ENCODE measurements around the gene COX15. TPM values are rescaled to one million over a fixed set of nuclear protein-coding genes. Genes with fewer than 3 reads are reported as not detected.
"Not testable (repeated sequence)": the region's sequence is repeated elsewhere in the genome, so short reads cannot be mapped to it uniquely, and the experiment has no call there.

COX15 gene
- total RNA-seq, 4 donors from 2014 or later: 26.6 to 33.8 (median 32.9) TPM

DNA sequence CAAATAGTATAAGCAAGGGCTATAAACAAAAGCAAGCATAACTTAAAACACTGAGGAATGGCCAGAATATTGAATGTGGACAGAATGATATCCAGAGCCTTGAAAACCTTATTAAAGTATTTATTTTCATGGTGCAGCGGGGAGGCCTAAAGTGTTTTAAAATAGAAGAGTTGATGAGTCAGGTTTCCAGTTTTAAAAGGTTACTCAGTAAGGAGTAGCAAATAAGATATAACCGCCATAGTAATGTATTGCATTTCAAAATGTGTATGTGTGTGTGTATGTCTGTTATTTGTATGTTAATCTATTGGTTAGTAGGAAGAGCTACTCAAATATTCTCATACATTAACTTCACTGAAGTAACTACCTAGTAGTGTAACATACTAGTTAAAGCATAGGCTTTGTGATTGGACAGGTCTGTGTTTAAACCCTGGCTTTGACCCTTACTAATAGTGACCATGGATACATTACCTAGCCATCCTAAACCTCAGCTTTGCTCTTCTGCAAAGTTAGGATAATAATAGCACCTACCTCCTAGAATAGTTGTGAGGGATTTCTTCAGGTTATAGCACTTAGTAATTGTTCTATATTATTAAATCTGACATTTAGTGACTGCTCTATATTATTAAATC is 17.0 kb upstream of the COX15 start:
- H3K27ac ChIP-seq: no peak overlapping the region
- no peak for DNase-seq
- TF ChIP-seq, protein P1, sequence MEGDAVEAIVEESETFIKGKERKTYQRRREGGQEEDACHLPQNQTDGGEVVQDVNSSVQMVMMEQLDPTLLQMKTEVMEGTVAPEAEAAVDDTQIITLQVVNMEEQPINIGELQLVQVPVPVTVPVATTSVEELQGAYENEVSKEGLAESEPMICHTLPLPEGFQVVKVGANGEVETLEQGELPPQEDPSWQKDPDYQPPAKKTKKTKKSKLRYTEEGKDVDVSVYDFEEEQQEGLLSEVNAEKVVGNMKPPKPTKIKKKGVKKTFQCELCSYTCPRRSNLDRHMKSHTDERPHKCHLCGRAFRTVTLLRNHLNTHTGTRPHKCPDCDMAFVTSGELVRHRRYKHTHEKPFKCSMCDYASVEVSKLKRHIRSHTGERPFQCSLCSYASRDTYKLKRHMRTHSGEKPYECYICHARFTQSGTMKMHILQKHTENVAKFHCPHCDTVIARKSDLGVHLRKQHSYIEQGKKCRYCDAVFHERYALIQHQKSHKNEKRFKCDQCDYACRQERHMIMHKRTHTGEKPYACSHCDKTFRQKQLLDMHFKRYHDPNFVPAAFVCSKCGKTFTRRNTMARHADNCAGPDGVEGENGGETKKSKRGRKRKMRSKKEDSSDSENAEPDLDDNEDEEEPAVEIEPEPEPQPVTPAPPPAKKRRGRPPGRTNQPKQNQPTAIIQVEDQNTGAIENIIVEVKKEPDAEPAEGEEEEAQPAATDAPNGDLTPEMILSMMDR (IDR thresholded peaks at IDR 0.05): no peak
- TF ChIP-seq POLR2A (IDR thresholded peaks at IDR 0.05): no peak
- H3K36me3 ChIP-seq: peaks cover 0 to 85% (median 0%) of the 10 kb centered on the region in 3 donors
- H3K27me3 ChIP-seq: no peaks in the 10 kb centered on the region
- H3K4me1 ChIP-seq: no peaks in the 10 kb centered on the region
- H3K9me3 ChIP-seq: no peaks in the 10 kb centered on the region
- no peak overlapping the region for H3K4me3 ChIP-seq

GRCh38 chr10:99746166-99746565 is 14.2 kb upstream of the COX15 start:
- H3K36me3 ChIP-seq: peaks cover 0 to 88% (median 0%) of the 10 kb centered on the region in 3 donors
- not testable (repeated sequence) for H3K4me3 ChIP-seq, DNase-seq

DNA sequence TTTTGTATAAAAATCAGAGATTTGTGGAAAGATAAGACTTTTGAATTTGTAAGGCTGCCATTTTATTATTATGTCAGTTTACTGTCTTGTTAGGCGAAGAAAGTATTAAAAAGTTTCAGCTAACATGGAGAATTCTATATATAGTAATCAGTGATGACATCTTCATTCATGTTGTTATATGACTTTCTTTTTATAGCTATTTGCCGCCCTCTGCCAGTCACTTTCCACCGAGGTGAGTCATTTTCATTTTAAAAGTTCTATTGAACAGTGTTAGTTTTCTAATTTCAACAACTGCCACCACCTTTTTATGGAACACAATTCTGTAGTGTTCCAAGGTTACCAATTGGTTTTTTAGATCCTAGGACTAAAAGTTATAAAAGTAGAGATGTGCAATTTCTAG is 11.9 kb upstream of the COX15 start:
- H3K4me1 ChIP-seq: no peaks in the 10 kb centered on the region
- no peak for TF ChIP-seq POLR2A (IDR thresholded peaks at IDR 0.05)
- H3K9me3 ChIP-seq: peaks cover 0 to 14% (median 1%) of the 10 kb centered on the region in 4 donors
- DNase-seq: no peak
- no peak overlapping the region for H3K4me3 ChIP-seq
- no peaks in the 10 kb centered on the region for H3K27me3 ChIP-seq
- H3K36me3 ChIP-seq: peaks cover 0 to 97% (median 0%) of the 10 kb centered on the region in 3 donors
- no peak overlapping the region for H3K27ac ChIP-seq

More at GRCh38 chr10:99746166-99746565, 14.2 kb upstream of the COX15 start:
- not testable (repeated sequence) for H3K9me3 ChIP-seq, H3K4me1 ChIP-seq, H3K27ac ChIP-seq, H3K27me3 ChIP-seq

GRCh38 chr10:99742701-99743100 is 10.8 kb upstream of the COX15 start:
- Histone ChIP-seq H3K4me3 (no peak overlapping the region), H3K27me3 (no peaks in the 10 kb centered on the region), H3K9me3 (peaks cover 0 to 14% (median 1%) of the 10 kb centered on the region in 4 donors), H3K27ac (no peak overlapping the region), H3K4me1 (no peaks in the 10 kb centered on the region), H3K36me3 (peaks cover 0 to 96% (median 0%) of the 10 kb centered on the region in 3 donors)
- TF ChIP-seq POLR2A (IDR thresholded peaks at IDR 0.05): no peak
- TF ChIP-seq, protein P1 (IDR thresholded peaks at IDR 0.05): no peak
- no peak for DNase-seq

DNA sequence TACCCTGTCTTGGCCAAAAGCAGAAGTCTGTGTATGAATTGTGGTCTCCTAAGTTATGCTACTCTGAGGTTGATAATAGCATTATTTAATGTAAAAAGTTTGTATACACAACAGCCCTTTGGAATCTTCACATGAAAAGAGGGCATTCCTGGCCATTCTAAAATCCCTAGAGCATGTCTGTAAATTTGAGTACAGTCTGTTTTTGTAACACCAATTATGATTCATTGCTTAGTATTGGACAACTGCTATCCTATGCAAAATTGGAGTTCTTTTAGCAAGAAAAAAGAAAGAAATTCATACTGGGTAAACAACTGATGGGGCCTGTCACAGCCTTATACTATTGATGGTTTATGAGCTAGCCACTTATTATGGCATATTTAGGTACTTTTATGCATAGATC is 10.3 kb upstream of the COX15 start:
- no peak for DNase-seq
- Histone ChIP-seq H3K36me3 (peaks cover 0 to 96% (median 0%) of the 10 kb centered on the region in 3 donors), H3K4me3 (no peak overlapping the region), H3K27me3 (no peaks in the 10 kb centered on the region), H3K9me3 (peaks cover 0 to 14% (median 1%) of the 10 kb centered on the region in 4 donors), H3K27ac (no peak overlapping the region), H3K4me1 (no peaks in the 10 kb centered on the region)
- TF ChIP-seq, protein P1 (IDR thresholded peaks at IDR 0.05): no peak
- TF ChIP-seq POLR2A (IDR thresholded peaks at IDR 0.05): no peak

DNA sequence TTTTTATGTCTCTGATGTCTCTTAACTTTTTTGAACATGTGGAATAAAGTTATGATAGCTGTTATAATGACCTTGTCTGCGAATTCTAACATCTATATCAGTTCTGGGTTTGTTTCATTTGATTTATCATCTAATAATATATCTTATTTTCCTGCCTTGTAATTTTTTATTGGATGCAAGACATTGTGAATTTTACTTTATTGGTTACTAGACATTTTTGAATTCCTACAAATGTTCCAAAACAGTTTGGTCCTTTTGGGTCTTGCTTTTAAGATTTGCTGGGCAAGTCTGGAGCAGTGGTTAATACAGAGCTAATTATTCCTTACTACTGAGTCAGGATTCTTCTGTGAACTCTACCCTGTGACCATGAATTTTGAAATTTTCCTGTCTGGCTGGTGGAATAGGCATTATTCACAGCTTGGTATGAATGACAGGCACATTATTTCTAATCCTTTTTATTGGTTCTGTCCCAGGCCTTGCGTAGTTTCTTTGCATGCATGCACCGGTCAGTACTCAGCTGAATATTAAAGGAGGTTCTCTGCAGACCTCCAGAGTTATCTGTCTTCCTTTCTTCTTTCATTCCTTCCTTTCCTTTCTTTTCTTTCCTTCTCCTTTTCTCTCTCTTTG is 9.1 kb upstream of the COX15 start:
- no peaks in the 10 kb centered on the region for H3K4me1 ChIP-seq
- DNase-seq: no peak
- peaks cover 0 to 96% (median 0%) of the 10 kb centered on the region in 3 donors for H3K36me3 ChIP-seq
- no peak for TF ChIP-seq POLR2A (IDR thresholded peaks at IDR 0.05)
- TF ChIP-seq, protein P1 (IDR thresholded peaks at IDR 0.05): no peak
- no peak overlapping the region for H3K27ac ChIP-seq
- no peak overlapping the region for H3K4me3 ChIP-seq
- no peaks in the 10 kb centered on the region for H3K27me3 ChIP-seq
- peaks cover 0 to 14% (median 1%) of the 10 kb centered on the region in 4 donors for H3K9me3 ChIP-seq
